ENCODE data around the gene FBXL19. TPM values are rescaled to one million over a fixed set of nuclear protein-coding genes. Genes with fewer than 3 reads are reported as not detected.

FBXL19 gene
- total and polyA plus RNA-seq, 2 of the 13 experiments (the other 11 are each of a cell fraction or from before 2014, with no cell fraction given), result 6.0 to 13.7 TPM

- no peak for TF ChIP-seq REL (CRISPR knock-in tag; conservative IDR thresholded peaks at IDR 0.05)
- TF ChIP-seq DRAP1 (CRISPR knock-in tag; IDR thresholded peaks at IDR 0.05), result peak; percentile 37; the same call in 1 of the 2 replicates
- TF ChIP-seq SP2 (CRISPR knock-in tag; IDR thresholded peaks at IDR 0.05), result peak; percentile 59; the same call in 1 of the 2 replicates
- TF ChIP-seq HIC2 (CRISPR knock-in tag; IDR thresholded peaks at IDR 0.05; ENCODE audit: low read depth), result 0 out of 2 replicates have a peak, but pooled peaks have one; percentile 47
- TF ChIP-seq FOXK1 (CRISPR knock-in tag; IDR thresholded peaks at IDR 0.05; ENCODE audit: borderline replicate concordance, low read depth), result peak; percentile 77; the same call in 1 of the 2 replicates
- peak; percentile 46 for TF ChIP-seq ZNF776 (CRISPR knock-in tag; IDR thresholded peaks at IDR 0.05)
- TF ChIP-seq MEF2D (CRISPR knock-in tag; IDR thresholded peaks at IDR 0.05), result 0 out of 2 replicates have a peak, but pooled peaks have one; percentile 71
- 0 out of 2 replicates have a peak, but pooled peaks have one; percentile 22 for TF ChIP-seq MYNN (CRISPR knock-in tag; IDR thresholded peaks at IDR 0.05; ENCODE audit: low read depth)
- TF ChIP-seq GZF1 (CRISPR knock-in tag; IDR thresholded peaks at IDR 0.05), result peak; percentile 66; the same call in 1 of the 2 replicates
- peak; percentile 72; the same call in 1 of the 2 replicates for TF ChIP-seq NFKB2 (CRISPR knock-in tag; IDR thresholded peaks at IDR 0.05; ENCODE audit: borderline replicate concordance)
- no peak for TF ChIP-seq SRSF9 (IDR thresholded peaks at IDR 0.05; ENCODE audit: borderline replicate concordance, insufficient read depth, low read depth, low read length, poor library complexity, severe bottlenecking)
- TF ChIP-seq ZNF207 (IDR thresholded peaks at IDR 0.05; ENCODE audit: borderline replicate concordance), result no peak
- TF ChIP-seq ZSCAN22 (CRISPR knock-in tag; IDR thresholded peaks at IDR 0.05), result no peak
- no peak; the same call in 1 of the 2 replicates for TF ChIP-seq ZNF570 (CRISPR knock-in tag; IDR thresholded peaks at IDR 0.05; ENCODE audit: borderline replicate concordance)
- TF ChIP-seq GTF3A (CRISPR knock-in tag; conservative IDR thresholded peaks at IDR 0.05), result 0 out of 2 replicates have a peak, but pooled peaks have one; percentile 70
- TF ChIP-seq ZNF619 (CRISPR knock-in tag; IDR thresholded peaks at IDR 0.05), result 0 out of 2 replicates have a peak, but pooled peaks have one; percentile 78
- no peak for TF ChIP-seq ZSCAN9 (CRISPR knock-in tag; IDR thresholded peaks at IDR 0.05; ENCODE audit: borderline replicate concordance)
- no peak for TF ChIP-seq ZFP36 (IDR thresholded peaks at IDR 0.05; ENCODE audit: borderline replicate concordance, low read depth, low read length, partially characterized antibody)
- TF ChIP-seq ZNF609 (CRISPR knock-in tag; IDR thresholded peaks at IDR 0.05; ENCODE audit: borderline replicate concordance), result peak; percentile 23; the same call in 1 of the 2 replicates
- TF ChIP-seq ZBTB38 (CRISPR knock-in tag; IDR thresholded peaks at IDR 0.05), result no peak
- no peak for TF ChIP-seq ZNF260 (CRISPR knock-in tag; IDR thresholded peaks at IDR 0.05; ENCODE audit: borderline replicate concordance, low read depth)
- TF ChIP-seq NFE2L1 (CRISPR knock-in tag; IDR thresholded peaks at IDR 0.05; ENCODE audit: borderline replicate concordance), result no peak; the same call in 1 of the 2 replicates
Observed at GRCh38 chr16:30957456-30958174, 34.2 kb downstream of the FBXL19 start, which contains the start of gene SETD1A (continued).

Measured in HepG2 (cell line).